Osteoblast (primary cell): ENCODE data around the gene HIF3A. TPM values are rescaled to one million over a fixed set of nuclear protein-coding genes. Genes with fewer than 3 reads are reported as not detected.
"Not testable (repeated sequence)": the region's sequence is repeated elsewhere in the genome, so short reads cannot be mapped to it uniquely, and the experiment has no call there.

Experiments
- DNase-seq: peaks from one replicate; pipeline ENCODE4 v3.0.0; 2011; ENCODE audit warnings: low spot score, mixed read lengths; ENCODE audit not compliant: insufficient read length; ENCODE audit errors: missing footprints
- H2AFZ ChIP-seq: 2 replicates; pipeline ENCODE4 v1.6.0; 2011; ENCODE audit warnings: mild to moderate bottlenecking, low read length
- H3K27ac ChIP-seq: 2 replicates; pipeline ENCODE4 v1.5.1; 2011; ENCODE audit warnings: mild to moderate bottlenecking, low read depth, low read length, moderate library complexity
- H3K27me3 ChIP-seq: 2 replicates; pipeline ENCODE4 v1.6.0; 2012; ENCODE audit warnings: mild to moderate bottlenecking, control low read depth, inconsistent platforms, low read length, moderate library complexity; ENCODE audit not compliant: insufficient read depth
- H3K36me3 ChIP-seq: 2 replicates; pipeline ENCODE4 v1.5.1; 2011; ENCODE audit warnings: mild to moderate bottlenecking, low read length, control low read depth, moderate library complexity; ENCODE audit not compliant: insufficient read depth
- H3K4me1 ChIP-seq: 2 replicates; pipeline ENCODE4 v1.5.1; 2011; ENCODE audit warnings: mild to moderate bottlenecking, low read length, control low read depth, moderate library complexity; ENCODE audit not compliant: insufficient read depth
- H3K4me2 ChIP-seq: 2 replicates; pipeline ENCODE4 v1.6.0; 2011; ENCODE audit warnings: mild to moderate bottlenecking, low read length; ENCODE audit not compliant: insufficient read depth
- H3K4me3 ChIP-seq: fragments of 200-600 bp; sonication (generic); 3 replicates; pipeline ENCODE4 v1.5.1; 2012; ENCODE audit warnings: mild to moderate bottlenecking, low read length, inconsistent platforms; ENCODE audit not compliant: insufficient read depth
- H3K79me2 ChIP-seq: 2 replicates; pipeline ENCODE4 v1.6.0; 2012; ENCODE audit warnings: mild to moderate bottlenecking, low read length, control low read depth, inconsistent platforms; ENCODE audit not compliant: insufficient read depth
- H3K9me3 ChIP-seq: 2 replicates; pipeline ENCODE4 v1.5.1; 2011; ENCODE audit warnings: low read depth, low read length, control low read depth
- H4K20me1 ChIP-seq: 2 replicates; pipeline ENCODE4 v1.6.0; 2012; ENCODE audit warnings: mild to moderate bottlenecking, low read length, control low read depth; ENCODE audit not compliant: insufficient read depth
- CTCF ChIP-seq: IDR thresholded peaks from 2 replicates; pipeline ENCODE4 v1.5.1; 2011; ENCODE audit warnings: mild to moderate bottlenecking, low read depth, low read length, moderate library complexity; ENCODE audit errors: extremely low read depth
- total RNA-seq: library from RNA; depleted of rRNA; stranded (reverse); fragments of >200 nt; gene quantifications from 2 replicates; pipeline ENCODE4 v1.2.3, GENCODE V29; 2012

The HIF3A gene
- total RNA-seq, 1 donor: not detected

- Histone ChIP-seq H3K4me3 (no peak overlapping the region), H3K4me1 (no peaks in the 10 kb centered on the region), H3K27ac (no peak overlapping the region), H2AFZ (no peak overlapping the region), H3K79me2 (no peaks in the 10 kb centered on the region), H4K20me1 (no peaks in the 10 kb centered on the region), H3K9me3 (no peaks in the 10 kb centered on the region), H3K4me2 (no peak overlapping the region), H3K27me3 (no peaks in the 10 kb centered on the region), H3K36me3 (no peaks in the 10 kb centered on the region)
- no peak for DNase-seq
- TF ChIP-seq CTCF: no peak
Observed at GRCh38 chr19:46306501-46306900, 9.7 kb downstream of the HIF3A start.

GRCh38 chr19:46308510-46308909, 11.7 kb downstream of the HIF3A start:
- Histone ChIP-seq H3K27me3 (no peaks in the 10 kb centered on the region), H3K36me3 (no peaks in the 10 kb centered on the region), H2AFZ (no peak overlapping the region), H3K4me3 (no peak overlapping the region), H3K4me2 (no peak overlapping the region), H3K79me2 (no peaks in the 10 kb centered on the region), H3K9me3 (no peaks in the 10 kb centered on the region), H4K20me1 (no peaks in the 10 kb centered on the region), H3K27ac (no peak overlapping the region), H3K4me1 (no peaks in the 10 kb centered on the region)
- DNase-seq: no peak
- TF ChIP-seq CTCF: no peak

GRCh38 chr19:46309056-46309455, 12.2 kb downstream of the HIF3A start:
- Histone ChIP-seq H3K4me1 (no peaks in the 10 kb centered on the region), H3K4me3 (no peak overlapping the region), H2AFZ (no peak overlapping the region), H3K9me3 (no peaks in the 10 kb centered on the region), H3K27ac (no peak overlapping the region), H3K36me3 (no peaks in the 10 kb centered on the region), H3K4me2 (no peak overlapping the region), H3K27me3 (no peaks in the 10 kb centered on the region), H4K20me1 (no peaks in the 10 kb centered on the region), H3K79me2 (no peaks in the 10 kb centered on the region)
- TF ChIP-seq CTCF: no peak
- peak; percentile 43 for DNase-seq

- H3K4me2 ChIP-seq: no peak overlapping the region
- no peak overlapping the region for H3K27ac ChIP-seq
- no peaks in the 10 kb centered on the region for H3K79me2 ChIP-seq
- DNase-seq: no peak
- H3K4me3 ChIP-seq: no peak overlapping the region
- no peaks in the 10 kb centered on the region for H3K36me3 ChIP-seq
- H3K9me3 ChIP-seq: no peaks in the 10 kb centered on the region
- H4K20me1 ChIP-seq: no peaks in the 10 kb centered on the region
- no peak for TF ChIP-seq CTCF
- no peaks in the 10 kb centered on the region for H3K4me1 ChIP-seq
- no peaks in the 10 kb centered on the region for H3K27me3 ChIP-seq
- no peak overlapping the region for H2AFZ ChIP-seq
Observed at GRCh38 chr19:46311444-46311843, 14.6 kb downstream of the HIF3A start.

GRCh38 chr19:46313540-46314469, 17.0 kb downstream of the HIF3A start:
- not testable (repeated sequence) for H3K9me3 ChIP-seq, H3K4me2 ChIP-seq, H3K27ac ChIP-seq, H3K36me3 ChIP-seq, H3K27me3 ChIP-seq, H4K20me1 ChIP-seq, H3K4me1 ChIP-seq, H3K4me3 ChIP-seq, H2AFZ ChIP-seq, H3K79me2 ChIP-seq
- peak; percentile 13 for DNase-seq
